ENCODE data around the gene PTDSS2. TPM values are rescaled to one million over a fixed set of nuclear protein-coding genes. Genes with fewer than 3 reads are reported as not detected.

The PTDSS2 gene
- polyA plus RNA-seq, 1 experiment, result 25.8 TPM

DNA sequence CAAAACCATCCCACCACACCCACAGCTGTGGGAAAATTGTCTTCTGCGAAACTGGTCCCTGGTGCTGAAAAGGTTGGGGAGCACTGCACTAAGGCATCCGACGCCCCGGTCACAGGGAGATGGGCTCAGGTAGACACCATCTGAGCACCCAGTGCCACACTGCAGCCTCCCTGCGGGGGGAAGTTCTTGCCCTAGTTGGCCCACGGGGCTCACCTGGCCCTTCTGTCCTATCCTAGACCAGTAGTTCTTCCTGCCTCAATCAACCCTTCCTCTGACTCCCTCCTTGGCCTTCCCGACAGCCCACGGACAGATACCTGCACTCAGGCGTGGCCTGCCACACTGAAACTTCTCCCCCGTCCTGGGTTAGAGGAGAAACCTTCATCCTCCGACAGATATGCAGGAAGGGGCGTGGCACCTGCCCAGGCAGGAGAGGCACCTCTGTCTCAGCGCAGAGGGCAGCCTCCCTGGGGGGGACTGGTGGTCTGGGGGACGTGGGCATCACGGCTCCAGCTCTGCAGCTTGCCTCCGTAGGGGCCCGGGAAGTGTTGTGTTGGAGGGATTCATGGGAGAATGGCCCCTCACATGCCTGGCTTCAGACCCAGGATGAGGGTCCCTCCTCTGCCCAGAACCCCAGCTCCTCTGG is 12.7 kb upstream of the PTDSS2 start:
- DNase-seq (ENCODE audit: low read depth), result no peak
- ChIA-PET POLR2A (no interaction called here), CTCF (no interaction called here)
- Histone ChIP-seq H3K36me3 (ENCODE audit: control insufficient read depth, insufficient read depth, low read length) (no peaks in the 10 kb centered on the region), H3K27me3 (ENCODE audit: control insufficient read depth, insufficient read depth, low read length) (no peaks in the 10 kb centered on the region), H3K4me3 (ENCODE audit: low read depth, low read length) (no peak overlapping the region)
- TF ChIP-seq, protein P1, sequence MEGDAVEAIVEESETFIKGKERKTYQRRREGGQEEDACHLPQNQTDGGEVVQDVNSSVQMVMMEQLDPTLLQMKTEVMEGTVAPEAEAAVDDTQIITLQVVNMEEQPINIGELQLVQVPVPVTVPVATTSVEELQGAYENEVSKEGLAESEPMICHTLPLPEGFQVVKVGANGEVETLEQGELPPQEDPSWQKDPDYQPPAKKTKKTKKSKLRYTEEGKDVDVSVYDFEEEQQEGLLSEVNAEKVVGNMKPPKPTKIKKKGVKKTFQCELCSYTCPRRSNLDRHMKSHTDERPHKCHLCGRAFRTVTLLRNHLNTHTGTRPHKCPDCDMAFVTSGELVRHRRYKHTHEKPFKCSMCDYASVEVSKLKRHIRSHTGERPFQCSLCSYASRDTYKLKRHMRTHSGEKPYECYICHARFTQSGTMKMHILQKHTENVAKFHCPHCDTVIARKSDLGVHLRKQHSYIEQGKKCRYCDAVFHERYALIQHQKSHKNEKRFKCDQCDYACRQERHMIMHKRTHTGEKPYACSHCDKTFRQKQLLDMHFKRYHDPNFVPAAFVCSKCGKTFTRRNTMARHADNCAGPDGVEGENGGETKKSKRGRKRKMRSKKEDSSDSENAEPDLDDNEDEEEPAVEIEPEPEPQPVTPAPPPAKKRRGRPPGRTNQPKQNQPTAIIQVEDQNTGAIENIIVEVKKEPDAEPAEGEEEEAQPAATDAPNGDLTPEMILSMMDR (IDR thresholded peaks at IDR 0.05; ENCODE audit: insufficient read depth, low read depth, low read length), result no peak

GRCh38 chr11:438101-438844 is 11.8 kb upstream of the PTDSS2 start:
- Histone ChIP-seq H3K4me3 (ENCODE audit: low read depth, low read length) (no peak overlapping the region), H3K36me3 (ENCODE audit: control insufficient read depth, insufficient read depth, low read length) (no peaks in the 10 kb centered on the region), H3K27me3 (ENCODE audit: control insufficient read depth, insufficient read depth, low read length) (no peaks in the 10 kb centered on the region)
- ChIA-PET CTCF (interaction anchor here (2.5 kb wide), 1 partner anchor 10 kb away, joined by 12 read pairs; no protein-coding TSS in a partner anchor), POLR2A (no interaction called here)
- TF ChIP-seq, protein P1 (IDR thresholded peaks at IDR 0.05; ENCODE audit: insufficient read depth, low read depth, low read length), result no peak
- DNase-seq (ENCODE audit: low read depth), result no peak

DNA sequence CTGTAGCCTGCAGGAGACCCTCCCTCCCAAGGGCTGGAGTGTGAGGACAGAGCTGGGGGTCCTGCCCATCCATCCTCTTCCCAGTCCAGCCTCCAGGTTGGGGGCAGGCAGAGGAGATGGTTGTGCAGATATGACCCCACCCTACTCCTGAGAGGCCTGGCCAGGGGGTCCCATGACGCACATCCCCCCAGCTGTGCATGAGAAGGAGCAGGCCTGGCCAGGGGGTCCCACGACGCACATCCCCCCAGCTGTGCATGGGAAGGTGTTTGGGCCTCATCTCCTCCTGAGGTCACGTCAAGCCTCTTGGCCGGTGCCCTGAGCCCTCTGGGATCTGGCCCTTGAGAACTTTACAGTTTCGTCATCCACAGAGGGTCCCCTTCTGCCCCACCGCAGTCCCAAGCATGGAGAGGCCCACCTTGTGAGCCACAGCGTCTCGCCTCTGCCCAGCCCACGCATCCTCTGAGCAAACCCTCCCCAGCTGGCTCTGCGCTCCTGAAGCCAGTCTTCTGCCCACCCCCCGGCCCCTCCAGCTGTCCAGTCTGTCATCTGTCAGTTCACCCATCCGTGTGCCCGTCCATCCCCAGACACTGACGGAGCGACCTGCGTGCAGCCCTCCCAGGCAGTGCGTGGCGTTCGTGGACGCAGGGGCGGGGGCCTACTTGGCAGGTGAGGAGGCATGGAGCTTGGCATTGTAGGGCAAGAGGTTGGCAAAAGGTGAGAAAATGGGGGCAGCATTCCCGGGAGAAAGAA is 10.6 kb upstream of the PTDSS2 start:
- Histone ChIP-seq H3K36me3 (ENCODE audit: control insufficient read depth, insufficient read depth, low read length) (no peaks in the 10 kb centered on the region), H3K4me3 (ENCODE audit: low read depth, low read length) (no peak overlapping the region), H3K27me3 (ENCODE audit: control insufficient read depth, insufficient read depth, low read length) (peaks cover 3% of the 10 kb centered on the region)
- CTCF ChIA-PET, result interaction anchor here (1.0 to 2.5 kb wide), 4 partner anchors 9 to 80 kb away, joined by 3 to 12 read pairs (median 4); no protein-coding TSS in a partner anchor
- POLR2A ChIA-PET, result no interaction called here
- DNase-seq (ENCODE audit: low read depth), result no peak
- TF ChIP-seq, protein P1 (IDR thresholded peaks at IDR 0.05; ENCODE audit: insufficient read depth, low read depth, low read length), result no peak

GRCh38 chr11:440065-441042 is 9.7 kb upstream of the PTDSS2 start:
- ChIA-PET POLR2A (no interaction called here), CTCF (interaction anchor here (0.6 to 2.5 kb wide), 4 partner anchors 8 to 79 kb away, joined by 3 to 12 read pairs (median 4); no protein-coding TSS in a partner anchor)
- H3K36me3 ChIP-seq (ENCODE audit: control insufficient read depth, insufficient read depth, low read length), result no peaks in the 10 kb centered on the region
- TF ChIP-seq, protein P1 (IDR thresholded peaks at IDR 0.05; ENCODE audit: insufficient read depth, low read depth, low read length), result no peak
- H3K27me3 ChIP-seq (ENCODE audit: control insufficient read depth, insufficient read depth, low read length), result peaks cover 3% of the 10 kb centered on the region
- H3K4me3 ChIP-seq (ENCODE audit: low read depth, low read length), result no peak overlapping the region
- DNase-seq (ENCODE audit: low read depth), result no peak
